HG03342 (cell line): ENCODE data around the gene ERMN.
"Not testable (repeated sequence)": the region's sequence is repeated elsewhere in the genome, so short reads cannot be mapped to it uniquely, and the experiment has no call there.

ENCODE experiments used
- ATAC-seq: cut with Tn5 transposase; IDR thresholded peaks from one replicate; pipeline ENCODE4 v1.9.1; 2021; ENCODE audit warnings: mild to moderate bottlenecking, moderate library complexity; ENCODE audit not compliant: unreplicated experiment

The ERMN gene

GRCh38 chr2:157325786-157326185 lies at the start of gene ERMN:
ERMN (minus strand) TSS chr2:157325824; CDS start chr2:157325642, 182 bp downstream.
- ATAC-seq: no peak

- no peak for ATAC-seq
Observed at GRCh38 chr2:157375384-157375783, 49.8 kb upstream of the ERMN start.

- ATAC-seq: not testable (repeated sequence)
Observed at GRCh38 chr2:157368508-157368907, 42.9 kb upstream of the ERMN start.

- no peak for ATAC-seq
Observed at GRCh38 chr2:157367704-157368103, 42.1 kb upstream of the ERMN start.

GRCh38 chr2:157364257-157364974 lies 38.8 kb upstream of the ERMN start:
- ATAC-seq: peak; percentile 74

- peak; percentile 53 for ATAC-seq
Observed at GRCh38 chr2:157363612-157364101, 38.0 kb upstream of the ERMN start.

- ATAC-seq: no peak
Observed at GRCh38 chr2:157362627-157363026, 37.0 kb upstream of the ERMN start.

GRCh38 chr2:157361526-157361925 lies 35.9 kb upstream of the ERMN start:
- ATAC-seq: no peak

GRCh38 chr2:157359628-157360027 lies 34.0 kb upstream of the ERMN start:
- peak; percentile 52 for ATAC-seq

- no peak for ATAC-seq
Observed at GRCh38 chr2:157355618-157356017, 30.0 kb upstream of the ERMN start.

GRCh38 chr2:157349949-157350515 lies 24.4 kb upstream of the ERMN start:
- ATAC-seq: no peak

GRCh38 chr2:157348291-157348921 lies 22.8 kb upstream of the ERMN start:
- ATAC-seq: no peak

- ATAC-seq: no peak
Observed at GRCh38 chr2:157345647-157346389, 20.2 kb upstream of the ERMN start.

- not testable (repeated sequence) for ATAC-seq
Observed at GRCh38 chr2:157341381-157341780, 15.8 kb upstream of the ERMN start.

GRCh38 chr2:157339965-157340655 lies 14.5 kb upstream of the ERMN start:
- ATAC-seq: no peak

- no peak for ATAC-seq
Observed at GRCh38 chr2:157337978-157338377, 12.4 kb upstream of the ERMN start.

GRCh38 chr2:157336137-157337010 lies 10.8 kb upstream of the ERMN start:
- ATAC-seq: peak; percentile 62

- no peak for ATAC-seq
Observed at GRCh38 chr2:157334797-157335196, 9.2 kb upstream of the ERMN start.

- no peak for ATAC-seq
Observed at GRCh38 chr2:157334335-157334734, 8.7 kb upstream of the ERMN start.
